ENCODE results near the gene ZBED4.
"Not testable (repeated sequence)": the region's sequence is repeated elsewhere in the genome, so short reads cannot be mapped to it uniquely, and the experiment has no call there.

The ZBED4 gene

DNA sequence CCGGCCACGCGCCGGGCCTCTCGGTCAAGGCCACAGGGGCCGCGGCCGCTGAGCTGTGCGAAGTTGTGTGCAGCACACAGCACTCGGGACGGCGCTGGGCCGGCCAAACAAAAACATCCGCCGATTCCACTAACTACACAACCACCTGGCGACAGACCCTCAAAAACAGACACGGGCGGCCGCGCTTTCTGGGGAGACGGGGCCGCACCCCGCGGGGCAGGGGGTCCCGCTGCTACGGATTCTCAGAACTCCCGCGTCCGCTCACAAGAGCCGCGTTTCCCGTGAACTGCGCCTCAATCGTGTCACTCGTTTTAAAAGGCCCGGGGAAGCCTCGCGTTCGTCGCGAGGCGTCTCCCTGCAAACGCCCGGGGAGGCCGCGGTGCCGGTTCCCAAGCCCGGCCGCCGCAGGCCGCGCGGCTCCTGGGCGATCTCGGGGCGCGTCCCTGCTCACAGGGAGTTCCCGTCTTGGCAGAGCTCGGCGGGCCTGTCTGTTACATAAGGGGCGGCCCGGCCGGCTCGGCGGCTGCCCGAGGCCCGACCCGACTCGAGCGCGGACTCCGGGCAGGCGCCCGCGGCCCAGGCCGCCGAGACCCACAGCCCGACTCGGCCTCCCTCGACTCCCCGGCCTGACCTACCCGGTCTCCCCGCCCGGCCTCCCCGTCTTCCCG lies 26.9 kb upstream of the ZBED4 start:
- peak; percentile 48 for DNase-seq

DNA sequence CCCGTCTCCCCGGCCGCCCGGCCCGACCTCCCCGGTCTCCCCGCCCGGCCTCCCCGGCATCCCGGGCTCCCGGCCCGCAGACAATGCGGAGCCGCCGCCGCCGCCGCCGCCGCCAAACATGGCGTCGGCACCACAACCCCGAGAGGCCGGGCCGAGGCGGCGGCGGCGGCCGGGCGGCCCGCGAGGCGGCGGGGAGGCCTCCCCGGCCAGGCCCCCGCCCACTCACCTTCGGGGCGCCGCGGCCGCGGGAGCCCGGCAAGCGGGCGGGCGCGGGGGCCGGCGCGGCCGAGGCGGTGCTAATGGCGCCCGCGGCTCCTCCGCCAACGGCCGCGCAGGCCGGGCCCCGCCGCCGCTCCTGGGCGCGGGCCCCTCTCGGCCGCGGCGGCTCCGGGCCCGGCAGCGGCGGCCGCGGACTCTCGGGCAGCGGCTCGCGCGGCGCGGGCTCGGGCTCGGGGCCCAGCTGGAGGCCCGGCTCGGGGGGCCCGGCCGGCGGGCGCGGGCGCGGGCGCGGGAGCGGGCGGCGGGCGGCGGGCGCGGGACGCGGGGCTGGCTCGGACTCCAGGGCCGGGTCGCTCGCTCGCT lies 26.3 kb upstream of the ZBED4 start:
- peak; percentile 39 for DNase-seq

DNA sequence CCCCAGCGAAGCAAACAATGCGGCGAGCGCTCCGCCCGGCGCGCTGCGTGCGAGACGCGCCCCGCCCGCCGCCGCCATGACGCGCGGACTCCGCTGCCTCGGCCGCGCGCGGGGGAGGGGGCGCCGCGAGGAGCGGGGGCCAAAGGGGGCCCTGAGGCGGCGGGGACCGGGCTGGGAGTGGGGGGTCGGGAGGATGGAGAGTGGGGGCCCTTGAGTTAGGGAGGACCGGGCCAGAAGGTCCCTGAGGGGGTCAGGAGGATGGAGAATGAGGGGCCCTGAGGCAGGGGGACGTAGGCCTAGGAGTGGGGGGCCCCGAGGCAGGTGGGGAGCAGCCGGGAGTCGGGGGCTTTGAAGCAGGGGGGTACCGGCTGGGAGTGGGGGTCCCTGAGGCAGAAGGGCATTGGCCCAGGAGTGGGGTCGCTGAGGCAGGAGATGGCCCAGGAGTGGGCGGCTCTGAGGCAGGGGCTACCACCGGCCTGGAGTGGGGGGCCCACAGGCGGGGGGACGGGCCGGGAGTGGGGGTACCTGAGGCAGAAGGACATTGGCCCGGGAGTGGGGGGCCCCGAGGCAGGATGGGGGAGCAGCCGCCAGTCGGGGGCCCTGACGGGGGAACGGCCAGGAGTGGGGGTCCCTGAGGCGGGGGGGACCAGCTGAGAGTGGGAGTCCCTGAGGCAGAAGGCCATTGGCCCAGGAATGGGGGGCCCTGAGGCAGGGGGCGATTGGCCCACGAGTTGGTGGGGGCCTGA lies 25.6 kb upstream of the ZBED4 start, which contains the start of gene BRD1:
Gene BRD1, minus strand, starts transcription at position 21 of the 746 bp plus-strand sequence. CDS start 3,556 bp downstream, outside the sequence.
- peak; percentile 74 for DNase-seq

DNA sequence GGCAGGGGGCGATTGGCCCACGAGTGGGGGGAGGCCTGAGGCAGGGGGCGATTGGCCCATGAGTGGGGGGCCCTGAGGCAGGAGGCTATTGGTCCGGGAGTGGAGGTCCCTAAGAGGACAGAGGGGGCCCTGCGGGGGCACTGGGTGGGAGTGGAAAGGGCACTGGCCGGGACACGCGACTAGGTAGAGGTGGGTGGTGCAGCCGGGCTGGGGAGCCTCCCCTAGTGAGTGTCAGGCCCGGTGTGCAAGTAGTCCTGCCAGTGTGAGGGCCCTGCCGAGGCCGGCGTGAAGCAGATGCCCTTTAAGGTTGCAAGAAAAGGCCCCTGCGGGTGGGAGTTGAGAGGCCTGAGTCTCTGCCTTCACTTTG lies 25.1 kb upstream of the ZBED4 start:
- no peak for DNase-seq

DNA sequence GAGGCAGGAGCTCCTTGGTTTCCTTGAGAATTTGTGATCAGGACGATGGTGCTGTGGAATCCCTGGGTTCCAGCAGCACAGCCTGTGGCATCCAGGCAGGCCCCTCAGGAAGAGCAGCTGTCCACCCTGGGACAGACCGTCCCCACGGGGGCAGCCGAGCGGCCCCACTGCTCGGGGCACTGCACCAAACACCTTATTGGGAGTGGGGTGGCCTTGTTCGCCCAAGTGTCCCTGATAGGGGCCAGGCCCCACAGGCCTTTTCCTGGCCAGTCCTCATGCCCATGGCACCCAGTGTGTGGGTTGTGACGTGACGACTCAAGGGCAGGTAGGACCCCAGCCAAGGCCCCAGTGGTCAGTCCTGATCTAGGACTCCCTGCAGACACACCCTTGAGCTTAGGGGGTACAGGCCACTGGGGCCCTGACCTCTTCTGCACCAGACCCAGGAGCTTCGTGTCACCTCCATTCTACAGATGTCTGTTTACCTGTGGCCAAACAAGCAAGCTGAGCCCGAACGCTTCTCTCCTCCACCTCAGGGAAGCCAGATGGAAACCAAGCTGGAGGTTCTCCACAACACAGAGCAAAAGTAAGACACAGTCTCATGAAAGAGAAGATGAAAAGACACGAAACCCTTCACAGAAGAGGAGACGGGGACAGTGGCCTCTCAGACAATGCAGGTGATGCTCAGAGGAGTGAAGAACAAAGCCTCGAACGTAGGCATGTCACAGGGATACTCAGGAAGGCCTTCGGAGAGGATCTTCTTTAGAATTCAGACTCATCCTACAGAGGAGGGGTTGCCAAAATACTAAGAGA lies 24.4 kb upstream of the ZBED4 start:
- DNase-seq, result no peak

DNA sequence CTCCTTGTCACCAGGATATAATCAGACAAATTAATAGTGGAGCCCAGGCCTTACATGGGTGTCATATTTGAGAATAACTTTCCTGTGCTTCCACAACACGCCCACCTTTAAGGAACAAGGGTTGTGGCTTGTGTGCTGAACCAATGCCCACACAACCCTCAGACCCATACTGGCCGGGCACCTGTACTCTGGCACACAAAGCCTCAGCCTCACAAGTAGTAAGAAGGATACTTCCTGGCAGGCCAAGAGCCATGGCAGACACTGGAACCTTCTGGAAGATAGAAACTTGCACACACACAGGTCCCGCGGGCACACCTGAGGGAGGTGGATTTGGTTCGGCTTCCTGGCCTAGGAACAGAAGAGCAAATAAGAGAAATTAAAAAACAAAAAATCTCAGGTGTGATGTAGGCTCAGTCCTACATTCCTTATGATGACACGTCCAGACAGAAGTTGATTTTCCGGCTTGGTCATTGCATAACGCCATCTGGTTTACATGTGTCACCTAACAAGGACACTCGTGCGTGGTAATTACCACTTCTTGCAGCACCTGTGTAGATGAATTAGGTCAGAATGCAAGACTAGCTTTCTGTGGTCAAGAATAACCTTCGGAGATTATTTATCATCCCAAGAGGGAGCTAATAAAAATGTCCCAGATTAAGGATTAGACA lies 20.2 kb upstream of the ZBED4 start:
- DNase-seq, result no peak

DNA sequence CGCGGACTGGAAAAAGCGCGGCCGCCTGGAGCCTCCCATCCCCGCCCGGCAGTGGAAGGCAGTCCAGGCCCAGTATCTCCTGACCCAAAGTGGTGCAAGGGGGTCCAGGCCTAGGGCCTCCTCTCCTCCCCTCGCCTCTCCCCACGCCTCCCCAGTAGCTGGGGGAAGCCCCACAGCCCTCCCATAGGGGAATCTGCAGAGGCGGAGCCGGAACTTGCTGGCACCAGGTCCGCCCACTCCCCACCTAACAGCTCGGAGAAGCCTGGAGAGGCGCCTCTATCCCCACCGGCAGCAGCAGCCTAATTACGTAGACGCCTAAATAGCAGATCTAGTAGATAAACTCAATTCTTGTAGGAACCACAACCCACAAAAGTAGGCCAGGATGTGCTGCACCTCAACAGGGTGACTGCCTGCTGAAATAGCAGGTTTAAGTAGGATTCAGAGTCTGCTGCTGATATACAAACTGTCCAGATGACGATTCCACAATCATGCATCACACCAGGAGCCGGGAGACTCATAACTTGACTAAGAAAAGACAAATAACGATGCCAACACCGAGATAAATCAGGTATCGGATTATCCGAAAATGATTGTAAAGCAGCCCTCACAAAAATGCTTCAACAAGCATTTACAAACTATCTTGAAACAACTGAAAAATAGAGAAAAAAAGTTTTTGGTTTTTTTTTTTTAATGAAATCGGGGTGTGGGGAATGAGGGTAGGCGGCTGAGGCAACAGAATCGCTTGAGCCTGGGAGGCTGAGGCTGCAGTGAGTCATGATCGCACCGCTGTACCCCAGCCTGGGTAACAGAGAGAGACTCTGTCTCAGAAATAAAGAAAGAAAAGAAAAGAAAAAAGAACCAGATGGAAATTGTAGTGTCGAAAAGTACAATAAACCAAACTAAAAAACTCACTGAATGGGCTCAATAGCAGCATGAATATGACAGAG lies 14.6 kb upstream of the ZBED4 start:
- DNase-seq, result peak; percentile 91

DNA sequence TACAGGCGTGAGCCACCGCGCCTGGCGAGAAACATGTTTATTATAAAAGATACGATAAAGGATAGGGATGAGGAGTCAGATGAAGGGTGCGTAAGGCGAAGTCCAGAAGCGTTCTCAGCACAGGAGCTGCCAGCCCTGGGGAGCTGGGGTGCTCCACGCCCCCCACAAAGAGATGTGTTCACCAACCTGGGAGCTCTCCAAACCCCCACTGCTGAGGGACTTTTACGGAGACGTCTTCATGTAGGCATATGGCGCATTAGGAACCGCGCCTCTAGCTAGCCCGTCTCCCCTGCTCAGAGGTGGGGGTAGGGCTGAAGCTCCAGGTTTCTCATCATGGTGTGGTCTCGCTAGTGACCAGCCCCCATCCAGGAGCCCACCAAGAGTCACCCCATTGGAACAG lies 8.4 kb upstream of the ZBED4 start:
- no peak for DNase-seq

DNA sequence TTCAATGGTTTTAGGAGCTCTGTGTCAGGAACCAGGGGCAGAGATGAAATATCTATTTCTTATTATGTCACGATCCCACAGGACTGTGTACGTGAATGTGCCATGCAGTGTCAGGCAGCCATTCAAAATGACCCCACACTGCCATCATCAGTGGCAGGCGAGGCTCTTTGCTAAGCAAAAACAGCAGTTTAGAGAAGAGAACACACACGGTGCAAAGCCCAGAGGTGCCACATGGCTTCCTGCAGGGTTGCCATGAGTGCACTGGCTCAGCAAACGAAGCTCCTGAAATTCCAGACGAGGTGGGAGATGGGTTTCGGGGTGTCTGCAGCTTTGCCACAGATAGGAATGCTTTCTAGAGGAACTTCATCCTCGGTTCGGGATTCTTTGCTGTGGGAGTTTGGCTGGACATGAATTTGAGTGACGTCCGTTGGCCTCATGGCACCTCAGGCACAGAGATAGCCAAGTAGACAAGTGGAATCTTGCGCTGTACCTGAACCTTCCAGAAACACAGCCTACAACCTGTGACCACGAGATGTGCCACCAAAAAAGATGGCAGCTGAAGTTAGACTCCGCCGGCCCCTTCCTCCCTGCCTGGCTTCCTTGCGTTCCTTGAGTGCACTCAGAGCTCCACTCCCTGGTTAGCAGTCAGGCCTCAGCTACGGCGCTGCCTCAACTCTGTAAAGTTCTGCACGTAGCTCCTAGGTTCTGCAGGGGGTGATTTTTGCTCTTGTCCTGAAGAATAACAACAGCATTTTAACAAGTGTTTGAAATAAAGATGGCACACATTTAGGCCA lies 7.8 kb upstream of the ZBED4 start:
- no peak for DNase-seq

DNA sequence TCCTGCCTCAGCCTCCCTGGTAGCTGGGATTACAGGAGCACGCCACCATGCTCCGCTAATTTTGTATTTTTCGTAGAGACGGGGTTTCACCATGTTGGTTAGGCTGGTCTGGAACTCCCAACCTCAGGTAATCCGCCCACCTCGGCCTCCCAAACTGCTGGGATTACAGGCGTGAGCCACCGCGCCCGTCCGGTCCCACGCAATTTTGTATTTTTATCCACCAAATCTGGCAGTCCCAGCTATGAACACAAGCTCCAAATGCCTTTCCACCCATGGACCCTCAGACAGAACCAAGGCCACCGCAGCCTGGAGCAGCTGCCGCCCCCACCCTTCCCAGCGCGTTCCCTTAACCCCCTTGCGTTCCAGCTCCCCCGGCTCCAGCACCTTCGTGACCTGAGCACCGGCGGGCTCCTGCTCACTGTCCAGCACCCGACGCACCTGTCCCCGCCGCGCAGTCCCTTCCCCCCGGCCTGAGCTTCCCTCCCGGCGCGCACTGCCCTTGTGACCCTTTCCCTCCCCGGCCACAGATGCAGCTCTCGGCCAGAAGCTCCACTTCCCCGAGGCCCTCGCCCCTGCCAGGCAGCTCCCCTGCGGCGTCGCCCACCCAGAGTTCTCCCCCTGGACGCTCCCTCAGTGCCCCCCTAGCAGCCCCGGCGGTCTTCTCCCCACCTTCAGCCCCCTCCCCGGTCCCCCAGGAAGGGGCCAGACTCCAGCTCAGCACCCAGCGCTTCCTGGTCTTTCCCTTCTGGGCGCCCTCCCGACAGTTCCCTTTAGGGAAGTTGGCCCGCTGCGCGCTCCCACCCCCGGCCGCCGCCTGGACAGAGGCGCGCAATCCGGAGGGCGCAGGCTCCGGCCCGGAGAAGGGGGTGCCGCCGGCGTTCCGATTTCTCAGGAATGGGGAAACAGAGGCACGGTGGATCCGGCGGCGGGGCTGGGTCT lies 5.6 kb upstream of the ZBED4 start:
- DNase-seq, result no peak

DNA sequence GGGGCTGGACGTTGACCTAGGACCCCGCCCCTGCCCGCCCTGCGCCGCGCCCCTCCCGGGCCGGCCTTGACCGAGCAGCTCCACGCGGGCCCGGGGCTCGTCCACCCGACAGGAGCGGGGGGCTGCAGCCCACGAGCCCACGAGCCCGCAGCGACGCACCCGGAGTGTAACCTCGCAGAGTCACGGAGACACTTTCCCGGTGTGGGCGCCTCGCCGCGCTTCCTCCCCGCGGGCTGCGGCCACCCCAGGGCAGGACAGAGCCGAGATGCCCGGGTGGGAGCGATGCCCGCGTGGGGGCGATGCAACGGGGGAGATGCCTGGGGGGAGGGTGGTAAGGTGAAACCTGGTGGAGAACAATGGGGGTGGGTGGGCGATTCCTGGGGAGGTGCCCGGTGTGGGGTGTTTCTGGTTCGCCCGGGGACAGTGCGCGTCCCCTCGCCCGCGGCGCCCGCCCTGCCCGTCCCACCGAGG lies 4.9 kb upstream of the ZBED4 start:
- DNase-seq, result no peak

DNA sequence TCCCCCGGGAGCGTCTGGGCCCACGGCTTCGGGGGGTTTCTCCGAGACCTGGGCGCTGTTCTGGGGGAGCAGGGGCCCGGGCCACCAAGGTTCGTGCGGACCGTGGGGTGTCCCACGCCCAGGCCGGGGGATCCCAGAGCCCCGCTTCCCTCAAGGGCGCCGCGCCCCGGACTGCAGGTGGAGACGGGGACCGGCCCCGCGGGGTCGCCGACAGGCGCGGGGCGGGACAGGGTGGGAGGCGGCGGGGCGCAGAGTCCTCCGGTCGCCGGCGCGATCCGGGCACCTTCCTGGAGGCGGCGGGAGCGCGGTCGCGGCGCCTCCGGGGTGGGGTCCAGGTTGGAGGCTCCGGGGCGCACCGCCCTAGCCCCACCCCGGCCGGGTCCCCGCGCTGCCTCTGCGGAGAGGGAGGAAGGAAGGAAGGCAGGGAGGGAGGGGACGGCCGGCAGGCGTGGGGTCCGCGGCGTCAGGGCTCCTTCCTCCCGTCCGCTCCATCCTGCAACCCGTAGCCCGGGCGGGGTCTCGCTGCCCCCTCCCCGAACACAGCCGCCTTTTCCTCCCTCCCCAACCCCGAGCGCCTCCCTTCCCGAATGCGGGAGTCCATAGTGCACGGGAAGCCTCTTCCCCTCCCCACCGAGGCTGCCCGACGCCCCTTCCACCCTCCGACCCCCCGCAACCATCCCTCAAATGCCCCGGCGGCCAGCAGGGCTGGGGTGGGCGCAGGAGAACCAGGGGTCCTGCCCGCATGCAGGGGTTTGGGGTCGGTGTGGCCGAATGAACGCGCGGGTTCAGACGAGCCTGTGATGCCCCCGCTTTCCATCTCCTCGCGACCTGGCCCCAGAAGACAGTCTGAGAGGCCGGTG lies 4.3 kb upstream of the ZBED4 start:
- DNase-seq, result peak; percentile 42

DNA sequence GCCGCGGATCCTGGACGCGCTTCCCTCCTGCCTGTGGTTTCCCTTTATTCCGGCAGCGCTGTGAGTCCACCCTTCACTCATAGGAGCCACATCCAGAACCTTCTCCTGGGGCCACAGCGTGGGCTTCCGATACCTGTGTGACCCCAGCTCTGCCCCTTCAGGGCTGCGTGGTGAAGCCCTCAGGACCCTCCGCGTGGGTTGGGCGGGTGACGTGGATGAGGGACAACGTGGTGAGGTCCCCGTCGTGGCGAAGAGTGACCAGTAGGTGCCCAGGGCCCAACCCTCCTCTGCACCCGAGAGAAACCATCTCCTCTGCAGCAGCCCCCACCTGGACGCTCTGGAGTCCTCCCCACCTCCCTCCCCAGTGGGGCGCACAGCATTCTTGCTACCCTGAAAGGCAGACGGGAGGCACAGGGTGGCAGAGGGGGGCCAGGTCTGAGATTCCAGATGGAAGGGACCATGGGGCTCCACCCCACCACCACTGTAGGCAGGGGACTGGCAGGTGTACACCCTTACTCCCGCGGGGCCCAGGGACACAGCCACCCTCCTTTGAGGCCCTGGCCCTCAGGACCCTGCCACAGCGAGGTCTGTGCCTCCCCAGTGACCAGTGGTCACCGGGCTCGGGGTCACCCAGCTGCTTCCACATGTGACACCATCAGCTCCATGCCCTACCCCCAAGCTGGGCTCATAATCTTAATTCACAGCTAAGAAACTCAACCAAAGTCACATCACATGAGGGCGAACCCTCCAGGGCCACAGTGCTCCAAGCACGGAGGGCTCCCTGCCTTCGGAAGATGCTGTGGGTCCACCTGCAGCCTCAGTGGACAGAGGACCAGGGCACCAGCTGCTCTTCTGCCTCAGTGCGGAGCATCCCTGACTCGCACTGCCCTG lies 3.4 kb upstream of the ZBED4 start:
- no peak for DNase-seq

DNA sequence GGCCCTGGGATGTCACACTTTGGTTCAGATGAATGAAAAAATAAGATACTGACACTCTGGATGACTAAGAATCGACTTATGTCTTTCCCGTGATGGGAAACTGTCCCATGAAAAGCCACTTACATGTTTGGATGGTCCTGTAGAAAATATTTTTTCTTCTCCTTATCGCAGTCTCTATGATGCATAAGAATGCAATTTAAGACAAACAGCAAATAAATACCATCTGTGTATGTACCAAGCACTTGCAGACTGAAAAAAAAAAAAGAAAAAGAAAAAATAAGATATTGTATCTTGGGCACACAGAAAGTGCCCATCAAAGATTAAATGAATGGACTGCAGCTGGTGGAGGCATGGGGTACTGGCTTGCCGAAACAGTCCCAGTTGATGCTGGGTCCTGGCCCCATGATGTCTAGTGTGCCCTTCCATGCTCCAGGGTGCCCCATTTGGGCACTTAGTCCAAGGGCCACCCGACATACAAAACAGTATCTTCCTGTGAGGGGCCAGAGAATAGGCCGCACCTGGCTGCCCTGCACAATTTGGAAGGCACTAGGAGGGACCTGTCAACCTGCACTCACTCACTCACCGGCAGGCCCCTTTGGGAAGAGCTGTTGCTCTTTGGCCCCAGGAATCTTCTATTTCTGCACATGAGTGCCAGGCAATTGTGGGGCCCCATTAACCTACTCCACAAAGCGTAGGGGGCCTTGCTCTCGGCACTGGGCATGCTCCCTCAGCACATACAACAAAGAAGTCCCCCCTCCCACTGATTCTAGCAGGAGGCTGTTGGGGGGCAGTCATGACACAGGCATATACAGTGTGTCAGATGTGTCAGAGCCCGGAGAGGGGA lies 2.5 kb upstream of the ZBED4 start:
- DNase-seq, result no peak

DNA sequence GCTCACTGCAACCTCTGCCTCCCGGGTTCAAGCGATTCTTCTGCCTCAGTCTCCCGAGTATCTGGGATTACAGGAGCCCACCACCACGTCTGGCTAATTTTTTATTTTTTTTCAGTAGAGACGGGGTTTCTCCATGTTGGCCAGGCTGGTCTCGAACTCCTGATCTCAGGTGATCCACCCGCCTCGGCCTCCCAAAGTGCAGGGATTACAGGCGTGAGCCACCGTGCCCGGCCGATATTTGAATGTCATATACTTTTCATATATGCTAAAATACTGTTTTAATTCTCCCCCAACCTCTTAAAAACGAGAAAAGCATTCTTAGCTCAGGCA lies 1.1 kb upstream of the ZBED4 start:
- DNase-seq, result not testable (repeated sequence)

Measured in stimulated activated CD4-positive, alpha-beta T cell treated with anti-CD3 and anti-CD28 coated beads, Interleukin-15, amount 100 ng/mL, for 24 hours (primary cell).